Astrocyte of the spinal cord (primary cell): ENCODE results near the gene CFAP20DC.

Experiments
- DNase-seq: peaks from one replicate; pipeline ENCODE4 v3.0.0; 2011; ENCODE audit warnings: low read depth, low spot score
- H3K4me3 ChIP-seq: 2 replicates; pipeline ENCODE4 v1.5.1; 2011; ENCODE audit warnings: low read depth, mild to moderate bottlenecking, low read length, moderate library complexity
- in situ Hi-C: cut with HindIII; loops from 2 replicates; pipeline ENCODE4 v1.10.0; 2017; ENCODE audit warnings: low sequenced_read_pairs
- TF ChIP-seq, protein P1 (sequence below): IDR thresholded peaks from 2 replicates; pipeline ENCODE4 v1.5.1; 2012; ENCODE audit warnings: low read depth, mild to moderate bottlenecking, low read length, inconsistent platforms

CFAP20DC gene

DNA sequence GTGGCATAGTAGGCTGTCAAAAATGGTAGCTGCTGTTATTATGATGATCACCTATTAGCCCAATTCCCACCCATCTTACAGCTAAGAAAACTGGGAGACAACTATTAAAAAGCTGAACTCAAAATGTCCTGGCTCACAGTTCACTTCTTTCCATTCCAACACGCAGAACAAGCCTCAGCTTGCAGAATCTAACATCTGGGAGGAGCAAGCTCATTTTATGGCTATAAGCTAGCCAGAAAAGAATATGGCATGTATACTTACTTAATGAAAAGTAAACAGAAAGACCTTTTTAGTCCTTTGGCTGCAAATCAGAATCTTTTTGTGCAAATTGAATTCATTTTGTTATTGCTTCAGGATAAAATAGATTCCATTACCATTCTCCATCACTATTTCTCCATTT lies 34.8 kb upstream of the CFAP20DC start:
- no peak overlapping the region for H3K4me3 ChIP-seq
- in situ Hi-C loops: no loop called here
- no peak for DNase-seq
- TF ChIP-seq, protein P1, sequence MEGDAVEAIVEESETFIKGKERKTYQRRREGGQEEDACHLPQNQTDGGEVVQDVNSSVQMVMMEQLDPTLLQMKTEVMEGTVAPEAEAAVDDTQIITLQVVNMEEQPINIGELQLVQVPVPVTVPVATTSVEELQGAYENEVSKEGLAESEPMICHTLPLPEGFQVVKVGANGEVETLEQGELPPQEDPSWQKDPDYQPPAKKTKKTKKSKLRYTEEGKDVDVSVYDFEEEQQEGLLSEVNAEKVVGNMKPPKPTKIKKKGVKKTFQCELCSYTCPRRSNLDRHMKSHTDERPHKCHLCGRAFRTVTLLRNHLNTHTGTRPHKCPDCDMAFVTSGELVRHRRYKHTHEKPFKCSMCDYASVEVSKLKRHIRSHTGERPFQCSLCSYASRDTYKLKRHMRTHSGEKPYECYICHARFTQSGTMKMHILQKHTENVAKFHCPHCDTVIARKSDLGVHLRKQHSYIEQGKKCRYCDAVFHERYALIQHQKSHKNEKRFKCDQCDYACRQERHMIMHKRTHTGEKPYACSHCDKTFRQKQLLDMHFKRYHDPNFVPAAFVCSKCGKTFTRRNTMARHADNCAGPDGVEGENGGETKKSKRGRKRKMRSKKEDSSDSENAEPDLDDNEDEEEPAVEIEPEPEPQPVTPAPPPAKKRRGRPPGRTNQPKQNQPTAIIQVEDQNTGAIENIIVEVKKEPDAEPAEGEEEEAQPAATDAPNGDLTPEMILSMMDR: no peak

DNA sequence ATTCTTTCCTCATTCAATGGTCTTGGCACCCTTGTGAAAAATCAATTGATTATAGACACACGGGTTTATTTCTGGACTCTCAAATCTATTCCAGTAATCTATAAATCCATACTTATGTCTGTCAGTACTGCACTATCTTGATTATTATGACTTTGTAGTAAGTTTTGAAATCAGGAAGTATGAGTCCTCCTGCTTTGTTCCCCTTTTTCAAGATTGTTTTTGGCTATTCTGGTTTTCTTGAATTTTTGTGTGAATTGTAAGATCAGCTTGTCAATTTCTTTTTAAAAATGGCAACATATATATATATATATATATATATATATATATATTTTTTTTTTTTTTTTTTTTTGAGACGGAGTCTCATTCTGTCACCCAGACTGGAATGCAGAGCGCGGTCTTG lies 32.3 kb upstream of the CFAP20DC start:
- in situ Hi-C loops: no loop called here
- DNase-seq: no peak
- TF ChIP-seq, protein P1: no peak
- no peak overlapping the region for H3K4me3 ChIP-seq

DNA sequence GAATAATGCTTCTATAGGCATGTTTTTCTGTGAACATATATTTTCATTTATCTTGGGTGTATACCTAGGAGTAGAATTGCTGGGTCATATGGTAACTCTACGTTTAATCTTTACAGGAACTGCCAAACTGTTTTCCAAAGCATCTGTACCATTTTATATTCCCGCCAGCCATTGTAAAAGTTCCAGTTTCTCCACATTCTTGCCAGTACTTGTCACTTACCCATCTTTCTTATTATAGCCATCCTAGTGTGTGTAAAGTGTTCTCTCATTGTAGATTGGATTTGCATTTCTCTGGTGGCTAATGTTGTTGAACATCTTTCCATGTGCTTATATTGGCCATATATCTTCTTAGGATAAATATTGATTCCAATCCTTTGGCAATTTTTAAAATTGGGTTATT lies 31.2 kb upstream of the CFAP20DC start:
- TF ChIP-seq, protein P1: no peak
- in situ Hi-C loops: no loop called here
- no peak for DNase-seq
- H3K4me3 ChIP-seq: no peak overlapping the region

DNA sequence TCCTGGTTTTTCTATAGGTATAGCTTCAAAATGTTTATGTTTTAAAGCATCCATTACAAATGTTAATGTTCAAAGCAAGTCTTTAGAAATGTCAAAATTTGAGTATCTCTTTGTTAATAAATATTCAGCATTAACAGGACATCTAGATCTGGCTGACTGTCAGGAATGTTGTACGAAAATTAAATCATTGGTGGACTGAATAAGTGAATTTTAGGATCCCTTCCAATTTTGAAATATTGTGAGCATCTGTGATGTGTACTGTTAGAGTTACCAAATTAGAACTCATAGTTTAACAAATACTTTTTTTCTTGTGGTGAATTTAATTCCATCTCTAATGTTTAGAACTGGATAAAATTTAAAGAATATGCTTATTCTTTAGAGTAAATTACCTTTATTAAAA lies 30.1 kb upstream of the CFAP20DC start:
- TF ChIP-seq, protein P1: no peak
- no peak for DNase-seq
- H3K4me3 ChIP-seq: no peak overlapping the region
- in situ Hi-C loops: no loop called here

DNA sequence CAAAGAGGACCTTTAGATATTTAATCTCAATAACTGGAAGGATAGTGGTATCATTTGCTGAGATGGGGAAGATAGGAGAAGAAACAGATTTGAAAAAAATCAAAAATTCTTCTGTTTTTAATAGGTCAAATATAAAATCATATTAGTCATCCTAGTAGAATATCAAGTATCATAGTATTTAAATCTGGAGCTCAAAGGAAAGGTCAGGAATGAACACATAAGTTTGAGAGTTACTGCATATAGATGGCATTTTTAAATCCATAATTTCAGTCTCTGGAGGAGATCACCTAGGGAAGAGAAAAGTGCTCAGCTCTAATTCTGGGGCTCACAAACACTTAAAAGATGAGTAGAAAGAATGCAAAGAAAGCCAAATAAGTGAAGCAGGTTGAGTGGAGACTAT lies 24.9 kb upstream of the CFAP20DC start:
- H3K4me3 ChIP-seq: no peak overlapping the region
- no peak for DNase-seq
- TF ChIP-seq, protein P1: no peak
- in situ Hi-C loops: no loop called here

DNA sequence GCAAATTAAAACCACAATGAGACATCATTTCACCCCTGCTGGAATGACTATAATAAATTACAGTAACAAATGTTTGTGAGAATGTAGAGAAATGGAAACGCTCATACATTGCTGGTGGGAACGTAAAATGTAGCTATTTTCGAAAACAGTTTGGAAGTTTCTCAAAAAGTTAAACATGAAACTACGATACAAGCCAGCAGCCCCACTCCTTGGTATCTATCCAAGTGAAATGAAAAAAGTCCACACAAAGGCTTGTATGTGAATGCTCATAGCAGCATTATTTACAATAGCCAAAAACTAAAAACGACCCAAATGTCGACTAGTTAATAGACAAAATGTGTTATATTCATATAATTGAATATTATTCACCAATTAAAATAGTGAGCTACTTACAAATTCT lies 22.9 kb upstream of the CFAP20DC start:
- TF ChIP-seq, protein P1: no peak

DNA sequence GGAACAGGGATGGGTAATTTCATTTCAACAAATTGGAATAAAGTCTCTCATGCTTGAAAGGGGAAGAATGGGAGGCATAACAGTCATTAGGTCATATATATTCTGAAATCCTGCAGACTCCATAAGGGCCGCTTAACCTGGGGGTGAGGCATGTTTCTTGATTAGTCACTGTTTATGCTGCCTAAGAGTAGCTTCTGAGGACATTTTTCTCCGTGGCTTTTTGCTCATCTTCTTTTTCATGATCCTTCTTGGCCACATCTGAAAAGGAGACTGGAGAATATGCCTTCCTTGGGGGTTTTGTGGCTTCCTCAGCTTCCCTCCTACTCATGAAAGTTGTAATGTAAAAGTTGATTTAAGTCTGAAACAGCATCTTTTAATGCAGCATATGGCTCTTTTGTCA lies 20.0 kb upstream of the CFAP20DC start:
- TF ChIP-seq, protein P1: no peak
- no peak for DNase-seq
- H3K4me3 ChIP-seq: no peak overlapping the region
- in situ Hi-C loops: no loop called here

More for the DNA sequence above, 22.9 kb upstream of the CFAP20DC start:
- in situ Hi-C loops: no loop called here
- no peak overlapping the region for H3K4me3 ChIP-seq
- no peak for DNase-seq
